ENCODE measurements around the gene DEFB114. TPM values are rescaled to one million over a fixed set of nuclear protein-coding genes. Genes with fewer than 3 reads are reported as not detected.

The DEFB114 gene
- total RNA-seq, 1 donor from 2014 or later, result not detected

- Mint-ChIP-seq H3K36me3 (no peaks in the 10 kb centered on the region), H3K27me3 (no peaks in the 10 kb centered on the region), H3K4me3 (no peak overlapping the region), H3K4me1 (ENCODE audit: unreplicated experiment) (no peaks in the 10 kb centered on the region), H3K9me3 (no peaks in the 10 kb centered on the region), H3K27ac (no peak overlapping the region)
- no peak for DNase-seq (ENCODE audit: extremely low spot score, unreplicated experiment)
- TF ChIP-seq, protein P1, sequence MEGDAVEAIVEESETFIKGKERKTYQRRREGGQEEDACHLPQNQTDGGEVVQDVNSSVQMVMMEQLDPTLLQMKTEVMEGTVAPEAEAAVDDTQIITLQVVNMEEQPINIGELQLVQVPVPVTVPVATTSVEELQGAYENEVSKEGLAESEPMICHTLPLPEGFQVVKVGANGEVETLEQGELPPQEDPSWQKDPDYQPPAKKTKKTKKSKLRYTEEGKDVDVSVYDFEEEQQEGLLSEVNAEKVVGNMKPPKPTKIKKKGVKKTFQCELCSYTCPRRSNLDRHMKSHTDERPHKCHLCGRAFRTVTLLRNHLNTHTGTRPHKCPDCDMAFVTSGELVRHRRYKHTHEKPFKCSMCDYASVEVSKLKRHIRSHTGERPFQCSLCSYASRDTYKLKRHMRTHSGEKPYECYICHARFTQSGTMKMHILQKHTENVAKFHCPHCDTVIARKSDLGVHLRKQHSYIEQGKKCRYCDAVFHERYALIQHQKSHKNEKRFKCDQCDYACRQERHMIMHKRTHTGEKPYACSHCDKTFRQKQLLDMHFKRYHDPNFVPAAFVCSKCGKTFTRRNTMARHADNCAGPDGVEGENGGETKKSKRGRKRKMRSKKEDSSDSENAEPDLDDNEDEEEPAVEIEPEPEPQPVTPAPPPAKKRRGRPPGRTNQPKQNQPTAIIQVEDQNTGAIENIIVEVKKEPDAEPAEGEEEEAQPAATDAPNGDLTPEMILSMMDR (conservative IDR thresholded peaks at IDR 0.05), result no peak
Observed at GRCh38 chr6:49986551-49986950, 22.6 kb upstream of the DEFB114 start.

GRCh38 chr6:49982046-49982445 is 18.1 kb upstream of the DEFB114 start:
- no peaks in the 10 kb centered on the region for H3K4me1 Mint-ChIP-seq (ENCODE audit: unreplicated experiment)
- no peaks in the 10 kb centered on the region for H3K36me3 Mint-ChIP-seq
- H3K4me3 Mint-ChIP-seq, result no peak overlapping the region
- no peaks in the 10 kb centered on the region for H3K9me3 Mint-ChIP-seq
- TF ChIP-seq, protein P1 (conservative IDR thresholded peaks at IDR 0.05), result no peak
- no peaks in the 10 kb centered on the region for H3K27me3 Mint-ChIP-seq
- no peak for DNase-seq (ENCODE audit: extremely low spot score, unreplicated experiment)
- H3K27ac Mint-ChIP-seq, result no peak overlapping the region

GRCh38 chr6:49980898-49981297 is 16.9 kb upstream of the DEFB114 start:
- H3K27me3 Mint-ChIP-seq, result no peaks in the 10 kb centered on the region
- H3K9me3 Mint-ChIP-seq, result no peaks in the 10 kb centered on the region
- H3K27ac Mint-ChIP-seq, result no peak overlapping the region
- no peaks in the 10 kb centered on the region for H3K36me3 Mint-ChIP-seq
- no peak for DNase-seq (ENCODE audit: extremely low spot score, unreplicated experiment)
- TF ChIP-seq, protein P1 (conservative IDR thresholded peaks at IDR 0.05), result no peak
- H3K4me1 Mint-ChIP-seq (ENCODE audit: unreplicated experiment), result no peaks in the 10 kb centered on the region
- no peak overlapping the region for H3K4me3 Mint-ChIP-seq

GRCh38 chr6:49979584-49979983 is 15.6 kb upstream of the DEFB114 start:
- Mint-ChIP-seq H3K27ac (no peak overlapping the region), H3K36me3 (no peaks in the 10 kb centered on the region), H3K4me3 (no peak overlapping the region), H3K4me1 (ENCODE audit: unreplicated experiment) (no peaks in the 10 kb centered on the region), H3K27me3 (no peaks in the 10 kb centered on the region), H3K9me3 (no peaks in the 10 kb centered on the region)
- TF ChIP-seq, protein P1 (conservative IDR thresholded peaks at IDR 0.05), result no peak
- DNase-seq (ENCODE audit: extremely low spot score, unreplicated experiment), result no peak

DNA sequence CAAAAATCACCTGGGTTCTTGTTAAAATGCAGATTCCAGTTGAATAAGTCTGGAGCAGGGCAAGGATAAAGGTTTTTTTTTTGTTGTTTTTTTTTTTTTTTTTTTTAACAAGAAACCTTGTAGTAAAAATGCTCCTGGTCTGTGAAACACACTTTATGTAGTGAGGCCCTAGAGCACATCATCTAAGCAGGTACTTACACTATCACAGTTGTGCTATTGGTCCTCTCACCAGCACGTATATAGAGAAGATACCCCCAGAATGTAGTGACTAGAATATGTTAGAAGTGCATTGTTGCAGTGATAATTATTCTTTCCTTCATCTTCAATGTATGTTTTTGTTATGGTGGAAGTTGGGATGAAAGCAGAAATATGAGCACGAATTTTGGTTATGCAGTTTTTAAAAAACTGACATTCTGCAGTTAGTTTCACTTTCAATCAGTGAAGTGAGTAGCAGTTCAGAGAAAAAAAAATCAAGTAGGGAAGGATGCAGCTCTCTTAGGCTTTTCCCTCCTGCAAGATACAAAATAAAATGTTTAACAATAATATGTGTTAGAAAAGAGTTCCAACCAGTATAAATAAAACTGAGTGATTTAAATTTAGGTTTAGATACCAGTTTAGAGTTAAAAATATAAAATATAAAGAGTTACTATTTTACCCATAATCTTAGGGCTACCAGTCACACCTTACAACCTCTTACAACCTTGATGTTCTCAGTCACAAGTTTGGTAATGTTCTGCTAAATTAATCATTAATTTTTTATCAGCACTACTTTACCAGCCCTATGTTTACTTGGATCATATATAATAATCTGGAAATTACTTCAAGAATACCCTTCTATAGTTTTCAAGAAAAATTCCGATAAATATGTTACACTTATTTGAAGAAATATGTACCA is 14.6 kb upstream of the DEFB114 start:
- no peaks in the 10 kb centered on the region for H3K4me1 Mint-ChIP-seq (ENCODE audit: unreplicated experiment)
- DNase-seq (ENCODE audit: extremely low spot score, unreplicated experiment), result no peak
- H3K27ac Mint-ChIP-seq, result no peak overlapping the region
- H3K4me3 Mint-ChIP-seq, result no peak overlapping the region
- no peaks in the 10 kb centered on the region for H3K36me3 Mint-ChIP-seq
- H3K9me3 Mint-ChIP-seq, result no peaks in the 10 kb centered on the region
- no peaks in the 10 kb centered on the region for H3K27me3 Mint-ChIP-seq
- TF ChIP-seq, protein P1 (conservative IDR thresholded peaks at IDR 0.05), result no peak

Measured in type B pancreatic cell (in vitro differentiated cells).